SK-N-MC (cell line): ENCODE data around the gene SEPTIN12.

Experiments
- DNase-seq: peaks from one replicate; pipeline ENCODE4 v3.0.0-alpha.2; 2011; ENCODE audit warnings: low read depth, low spot score
- H3K27ac ChIP-seq: fragments of 200-600 bp; sonication (generic); 2 replicates; pipeline ENCODE4 v1.5.1; 2016; ENCODE audit warnings: mixed run types
- H3K36me3 ChIP-seq: fragments of 200-600 bp; sonication (generic); 2 replicates; pipeline ENCODE4 v1.6.1; 2017; ENCODE audit warnings: antibody characterized with exemption, low read length, mixed read lengths; ENCODE audit not compliant: insufficient read depth
- H3K4me3 ChIP-seq: fragments of 200-600 bp; sonication (generic); 2 replicates; pipeline ENCODE4 v1.5.1; 2016
- H3K9ac ChIP-seq: fragments of 200-600 bp; sonication (generic); 2 replicates; pipeline ENCODE4 v1.8.0; 2017; ENCODE audit warnings: mixed run types, mixed read lengths; ENCODE audit not compliant: insufficient read length
- H3K9me3 ChIP-seq: fragments of 200-600 bp; sonication (generic); 2 replicates; pipeline ENCODE4 v1.6.1; 2017; ENCODE audit warnings: low read depth, mild to moderate bottlenecking, antibody characterized with exemption, low read length, moderate library complexity, mixed read lengths
- EZH2 ChIP-seq: fragments of 200-600 bp; sonication (generic); IDR thresholded peaks from one replicate; pipeline ENCODE4 v1.6.1; 2017; ENCODE audit warnings: antibody characterized with exemption
- FOXP2 ChIP-seq: optimal IDR thresholded peaks from 2 replicates; pipeline ENCODE3; 2011; ENCODE audit warnings: mild to moderate bottlenecking, moderate library complexity; ENCODE audit not compliant: insufficient read depth; ENCODE audit errors: extremely low read length, control extremely low read depth
- POLR2AphosphoS5 ChIP-seq: IDR thresholded peaks from 2 replicates; pipeline ENCODE4 v1.6.1; 2012; ENCODE audit warnings: mild to moderate bottlenecking, low read depth, low read length, borderline replicate concordance

SEPTIN12 gene, protein sequence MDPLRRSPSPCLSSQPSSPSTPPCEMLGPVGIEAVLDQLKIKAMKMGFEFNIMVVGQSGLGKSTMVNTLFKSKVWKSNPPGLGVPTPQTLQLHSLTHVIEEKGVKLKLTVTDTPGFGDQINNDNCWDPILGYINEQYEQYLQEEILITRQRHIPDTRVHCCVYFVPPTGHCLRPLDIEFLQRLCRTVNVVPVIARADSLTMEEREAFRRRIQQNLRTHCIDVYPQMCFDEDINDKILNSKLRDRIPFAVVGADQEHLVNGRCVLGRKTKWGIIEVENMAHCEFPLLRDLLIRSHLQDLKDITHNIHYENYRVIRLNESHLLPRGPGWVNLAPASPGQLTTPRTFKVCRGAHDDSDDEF

DNA sequence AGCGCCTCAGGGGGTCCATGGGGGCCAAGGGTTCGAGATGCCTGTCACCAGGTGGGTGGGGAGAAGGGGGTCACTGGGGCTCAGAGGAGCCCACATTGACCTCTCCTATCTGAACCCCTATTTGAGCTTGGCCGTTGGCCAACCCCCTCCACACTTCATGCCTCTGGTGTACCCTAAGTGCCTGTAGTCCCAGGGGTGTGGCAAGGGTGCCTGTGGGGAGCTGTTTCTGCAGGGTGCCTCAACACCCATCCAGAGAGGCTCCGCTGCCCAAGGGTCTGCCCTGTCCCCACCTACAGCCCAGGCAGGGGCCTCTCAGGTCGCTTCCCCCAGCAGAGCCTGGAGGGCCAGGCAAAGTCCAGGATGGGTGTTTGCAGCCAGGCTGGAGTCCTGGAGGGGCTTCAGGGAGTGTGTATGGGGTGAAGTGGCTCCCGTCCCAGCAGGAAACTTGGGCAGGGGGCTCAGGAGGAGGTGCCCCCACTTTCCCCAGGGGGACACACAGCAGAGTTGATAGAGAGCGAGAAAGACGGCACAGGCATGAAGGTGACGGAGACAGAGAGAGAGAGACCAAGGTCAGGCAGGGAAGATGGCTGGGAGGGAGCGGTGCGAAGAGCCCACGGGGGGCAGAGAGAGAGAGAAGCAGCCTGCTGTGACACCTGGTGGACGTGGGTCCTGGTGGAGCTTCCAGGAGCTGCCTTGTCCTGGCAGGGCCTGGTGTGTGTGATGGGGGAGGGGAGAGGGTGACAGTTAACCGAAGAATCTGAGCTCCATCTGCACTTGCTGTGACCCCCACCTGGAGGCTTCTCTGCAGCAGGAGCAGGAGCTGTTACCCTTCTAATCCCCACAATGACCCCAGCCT is at the start of gene SEPTIN12:
SEPTIN12 (minus strand) TSS at position 719 of the 856 bp plus-strand sequence; CDS start at position 19, 700 bp downstream.
- no peak within 1 kb of the TSS for H3K27ac ChIP-seq
- no peak within 1 kb of the TSS for H3K4me3 ChIP-seq
- no peak for TF ChIP-seq FOXP2
- TF ChIP-seq EZH2 = no peak
- no peak for TF ChIP-seq POLR2AphosphoS5
- no peak for DNase-seq
- H3K9me3 ChIP-seq = no peaks in the 10 kb centered on the region
- H3K9ac ChIP-seq = no peak within 1 kb of the TSS
- H3K36me3 ChIP-seq = no peaks in the 10 kb centered on the region

DNA sequence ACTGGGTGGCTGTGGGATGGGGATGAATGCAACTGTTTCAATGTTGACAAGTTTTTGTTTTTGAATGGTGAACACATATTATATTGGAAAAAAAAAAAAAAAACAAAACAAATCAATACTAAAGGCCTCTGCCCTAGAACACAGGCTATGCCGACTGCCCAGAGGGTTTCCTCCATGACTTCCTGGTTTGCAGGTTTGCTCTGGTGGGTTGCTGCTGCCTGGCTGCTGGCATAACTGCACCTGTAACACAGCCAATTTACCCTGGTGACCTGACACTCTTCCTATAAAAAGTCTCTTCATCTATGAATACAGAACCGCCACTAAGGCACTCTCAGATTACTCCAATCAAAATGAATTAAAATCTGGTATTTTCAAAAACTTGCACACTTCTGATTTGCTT is 48.6 kb upstream of the SEPTIN12 start:
- no peak for TF ChIP-seq EZH2
- no peak for TF ChIP-seq POLR2AphosphoS5
- no peak for TF ChIP-seq FOXP2
- Histone ChIP-seq H3K9ac (no peak overlapping the region), H3K27ac (no peak overlapping the region), H3K36me3 (peaks cover 76% of the 10 kb centered on the region), H3K4me3 (no peak overlapping the region), H3K9me3 (no peaks in the 10 kb centered on the region)
- no peak for DNase-seq

DNA sequence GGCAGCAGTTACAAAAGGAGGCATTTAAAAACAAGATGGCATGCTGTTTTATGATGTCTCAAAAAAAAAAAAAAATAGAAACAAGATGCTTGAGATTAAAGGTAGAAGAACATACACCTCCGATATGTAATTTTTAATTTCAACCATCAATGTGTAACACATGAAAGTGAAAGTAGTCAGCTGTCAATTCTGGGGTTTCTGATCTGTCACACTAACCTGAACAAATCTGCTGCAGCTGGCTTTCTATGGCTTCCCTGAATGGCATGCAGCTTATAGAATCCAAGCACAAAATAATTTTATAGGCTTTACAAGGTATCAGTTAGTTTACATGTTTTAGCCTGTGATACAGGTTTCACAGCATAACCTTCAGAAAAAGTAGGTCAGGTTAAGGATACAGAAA is 45.4 kb upstream of the SEPTIN12 start:
- H3K36me3 ChIP-seq = peaks cover 72% of the 10 kb centered on the region
- no peak overlapping the region for H3K27ac ChIP-seq
- H3K4me3 ChIP-seq = no peak overlapping the region
- H3K9ac ChIP-seq = no peak overlapping the region
- no peak for TF ChIP-seq POLR2AphosphoS5
- no peak for TF ChIP-seq EZH2
- TF ChIP-seq FOXP2 = no peak
- H3K9me3 ChIP-seq = no peaks in the 10 kb centered on the region
- DNase-seq = no peak

DNA sequence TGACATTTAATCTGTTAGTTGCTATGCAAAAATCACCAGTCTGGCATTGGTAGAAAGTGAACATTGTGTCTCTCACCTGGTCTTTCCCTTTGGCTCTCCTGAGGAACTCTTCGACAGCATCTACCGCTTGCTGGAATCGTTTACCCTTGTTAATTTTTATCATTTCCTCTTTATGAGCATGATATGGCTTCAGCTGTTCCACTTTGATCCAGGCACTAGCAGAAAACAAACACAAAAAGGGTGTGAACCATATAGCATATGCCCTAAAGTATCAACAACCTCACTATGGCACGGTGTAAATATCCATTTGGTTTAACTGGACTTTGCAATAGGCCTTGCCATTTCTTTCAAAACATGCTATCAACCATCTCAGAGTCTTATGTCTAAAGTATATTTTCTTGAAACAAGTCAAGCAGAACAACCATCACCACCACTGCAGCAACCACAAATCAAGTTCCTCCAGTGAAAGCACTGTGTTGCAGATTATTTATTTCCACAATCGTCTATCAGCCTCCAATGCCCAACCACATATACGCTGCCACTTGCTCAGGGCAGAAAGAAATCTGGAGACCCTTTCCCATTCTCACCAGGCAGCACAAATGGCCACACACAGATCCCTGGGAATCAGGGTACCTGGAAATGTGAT is 44.7 kb upstream of the SEPTIN12 start:
- no peak overlapping the region for H3K4me3 ChIP-seq
- peaks cover 75% of the 10 kb centered on the region for H3K36me3 ChIP-seq
- H3K9ac ChIP-seq = no peak overlapping the region
- no peak overlapping the region for H3K27ac ChIP-seq
- no peak for DNase-seq
- H3K9me3 ChIP-seq = no peaks in the 10 kb centered on the region
- no peak for TF ChIP-seq EZH2
- TF ChIP-seq FOXP2 = no peak
- TF ChIP-seq POLR2AphosphoS5 = no peak

DNA sequence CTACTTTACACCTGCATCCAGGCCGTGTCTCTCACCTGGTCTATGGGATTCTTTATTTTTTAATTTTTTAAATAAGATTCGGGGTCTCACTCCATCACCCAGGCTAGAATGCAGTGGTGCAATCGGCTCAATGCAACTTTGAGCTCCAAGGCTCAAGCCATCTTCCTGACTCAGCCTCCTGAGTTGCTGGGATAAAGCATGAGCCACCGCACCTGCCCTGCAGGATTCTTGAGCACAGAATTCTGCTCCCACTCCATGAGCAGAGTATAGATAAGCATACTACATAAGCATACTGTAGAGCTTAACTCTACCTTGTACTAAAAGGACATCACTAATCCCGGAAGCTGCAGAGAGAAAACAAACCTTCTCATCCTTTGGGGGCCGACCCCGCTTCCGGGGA is 43.5 kb upstream of the SEPTIN12 start:
- no peak for DNase-seq
- peaks cover 78% of the 10 kb centered on the region for H3K36me3 ChIP-seq

DNA sequence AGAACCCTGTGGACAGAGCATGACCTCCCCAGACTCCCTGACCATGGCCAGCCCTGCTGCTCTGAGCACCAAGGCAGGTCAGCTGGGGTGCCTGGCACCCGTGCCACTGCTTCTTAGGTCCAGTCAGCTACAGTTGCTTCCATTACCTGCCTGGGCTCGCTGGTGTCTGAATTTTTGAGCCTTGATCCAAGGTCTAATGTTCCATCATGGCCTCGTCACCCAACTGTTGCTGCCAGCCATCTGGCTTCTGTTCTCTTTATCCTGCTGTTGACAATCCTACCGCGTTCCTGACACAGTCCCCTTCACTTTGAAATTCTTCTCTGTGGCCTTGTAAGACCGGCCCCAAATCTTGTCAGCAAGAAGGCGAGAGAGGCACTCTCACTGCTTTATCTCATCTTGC is 42.3 kb upstream of the SEPTIN12 start:
- H3K4me3 ChIP-seq = no peak overlapping the region
- DNase-seq = no peak

More for the DNA sequence above, 43.5 kb upstream of the SEPTIN12 start:
- H3K9me3 ChIP-seq = no peaks in the 10 kb centered on the region
- TF ChIP-seq FOXP2 (no peak), POLR2AphosphoS5 (no peak), EZH2 (no peak)
- H3K27ac ChIP-seq = no peak overlapping the region
- no peak overlapping the region for H3K4me3 ChIP-seq
- H3K9ac ChIP-seq = no peak overlapping the region

DNA sequence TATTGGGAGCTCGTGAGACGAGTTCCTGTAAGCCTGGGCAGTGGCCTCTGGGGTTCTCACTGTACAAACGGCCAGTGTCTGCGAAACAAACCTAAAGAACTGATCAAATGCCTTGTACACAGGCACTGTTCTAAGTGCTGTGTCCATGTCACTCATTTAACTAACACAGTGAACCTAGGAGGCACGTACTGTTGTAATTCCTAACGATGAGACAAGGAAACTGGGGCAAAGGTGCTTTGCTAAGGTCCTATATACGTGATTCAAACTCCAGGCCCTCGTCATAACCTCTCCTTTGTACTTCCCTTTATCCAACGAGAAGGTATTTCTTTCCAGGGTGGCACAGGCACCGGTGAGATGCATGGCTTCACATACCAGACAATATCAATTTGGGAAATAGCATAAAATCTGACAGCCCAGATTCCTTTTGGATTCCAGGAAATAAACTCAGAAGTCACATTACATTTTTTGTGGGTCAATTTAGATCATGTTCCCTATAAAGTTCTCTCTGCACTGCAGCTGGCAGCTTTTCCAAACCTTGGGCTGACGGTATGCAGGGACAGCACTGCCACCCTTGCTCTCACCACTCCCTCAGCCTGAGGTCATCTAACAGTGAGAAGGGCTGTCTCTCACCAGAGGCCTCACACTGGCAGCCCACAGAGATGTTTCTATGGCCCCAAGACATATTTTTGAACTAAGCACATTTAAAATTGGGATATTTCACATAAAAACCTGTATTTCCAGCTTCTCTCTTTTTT is 40.6 kb upstream of the SEPTIN12 start:
- DNase-seq = no peak
- Histone ChIP-seq H3K9me3 (no peaks in the 10 kb centered on the region), H3K9ac (no peak overlapping the region), H3K27ac (no peak overlapping the region), H3K36me3 (peaks cover 76% of the 10 kb centered on the region), H3K4me3 (no peak overlapping the region)
- TF ChIP-seq POLR2AphosphoS5 (no peak), EZH2 (no peak), FOXP2 (no peak)

More for the DNA sequence above, 42.3 kb upstream of the SEPTIN12 start:
- TF ChIP-seq POLR2AphosphoS5 (no peak), EZH2 (no peak), FOXP2 (no peak)
- H3K9ac ChIP-seq = no peak overlapping the region
- peaks cover 77% of the 10 kb centered on the region for H3K36me3 ChIP-seq
- H3K27ac ChIP-seq = no peak overlapping the region
- no peaks in the 10 kb centered on the region for H3K9me3 ChIP-seq

DNA sequence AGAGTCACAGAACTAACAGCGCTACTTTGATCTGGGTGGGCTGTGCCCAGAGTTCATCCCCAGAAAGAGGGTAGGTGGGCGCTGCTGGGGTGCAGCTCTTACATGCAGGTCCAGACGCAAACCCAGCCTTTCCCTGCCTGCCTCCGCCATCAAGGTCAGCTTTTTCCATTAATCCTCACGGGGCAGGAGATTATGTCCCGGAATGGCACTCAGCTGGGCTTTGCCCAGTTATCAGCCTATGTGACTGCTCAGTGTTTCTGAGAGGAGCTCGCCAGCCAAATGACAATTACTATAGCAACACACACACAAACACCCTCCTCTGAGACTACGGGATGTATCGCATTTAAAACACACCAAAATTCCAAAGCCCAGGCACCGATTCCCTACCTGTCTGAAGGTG is 38.8 kb upstream of the SEPTIN12 start:
- no peak overlapping the region for H3K27ac ChIP-seq
- H3K9me3 ChIP-seq = no peaks in the 10 kb centered on the region
- H3K9ac ChIP-seq = no peak overlapping the region
- H3K4me3 ChIP-seq = no peak overlapping the region
- peaks cover 73% of the 10 kb centered on the region for H3K36me3 ChIP-seq
- no peak for DNase-seq
- no peak for TF ChIP-seq FOXP2
- no peak for TF ChIP-seq EZH2
- no peak for TF ChIP-seq POLR2AphosphoS5
